WTC11 (cell line): ENCODE results near the gene C2orf15. TPM values are rescaled to one million over a fixed set of nuclear protein-coding genes. Genes with fewer than 3 reads are reported as not detected.

Experiments
- AFF4 ChIP-seq: sonication (generic); formaldehyde crosslinking; IDR thresholded peaks from 2 replicates; pipeline ENCODE4 v1.8.1; 2023; ENCODE audit warnings: mild to moderate bottlenecking, missing genetic modification reagents, borderline replicate concordance
- CREB1 ChIP-seq: sonication (generic); formaldehyde crosslinking; IDR thresholded peaks from 2 replicates; pipeline ENCODE4 v1.8.0; 2023; ENCODE audit warnings: mild to moderate bottlenecking, missing genetic modification reagents
- E2F1 ChIP-seq: sonication (generic); formaldehyde crosslinking; IDR thresholded peaks from 2 replicates; pipeline ENCODE4 v1.8.0; 2022; ENCODE audit warnings: mild to moderate bottlenecking, missing genetic modification reagents
- EMX1 ChIP-seq: fragments of 250-450 bp; sonication (Bioruptor Pico); IDR thresholded peaks from 2 replicates; pipeline ENCODE4 v1.8.0; 2021; ENCODE audit warnings: mild to moderate bottlenecking
- ETV6 ChIP-seq: sonication (generic); formaldehyde crosslinking; IDR thresholded peaks from 2 replicates; pipeline ENCODE4 v1.8.1; 2022; ENCODE audit warnings: mild to moderate bottlenecking, missing genetic modification reagents
- GTF2I ChIP-seq: fragments of 250-450 bp; sonication (Bioruptor Pico); conservative IDR thresholded peaks from 2 replicates; pipeline ENCODE4 v1.4.0; 2021; ENCODE audit warnings: mild to moderate bottlenecking
- IRF2 ChIP-seq: sonication (generic); formaldehyde crosslinking; IDR thresholded peaks from 2 replicates; pipeline ENCODE4 v1.8.0; 2022; ENCODE audit warnings: low read depth, missing genetic modification reagents, borderline replicate concordance
- JAZF1 ChIP-seq: fragments of 250-450 bp; sonication (Bioruptor Pico); IDR thresholded peaks from 2 replicates; pipeline ENCODE4 v1.9.0; 2021; ENCODE audit warnings: moderate library complexity, mild to moderate bottlenecking, inconsistent platforms
- MAX ChIP-seq: sonication (generic); formaldehyde crosslinking; IDR thresholded peaks from 2 replicates; pipeline ENCODE4 v1.8.0; 2022; ENCODE audit warnings: mild to moderate bottlenecking, missing genetic modification reagents
- NFYB ChIP-seq: sonication (generic); formaldehyde crosslinking; conservative IDR thresholded peaks from 2 replicates; pipeline ENCODE4 v1.8.0; 2022; ENCODE audit warnings: low read depth, missing genetic modification reagents
- NR1H2 ChIP-seq: sonication (generic); formaldehyde crosslinking; IDR thresholded peaks from 2 replicates; pipeline ENCODE4 v1.9.0; 2021; ENCODE audit warnings: mild to moderate bottlenecking, moderate library complexity, missing genetic modification reagents
- PRDM15 ChIP-seq: sonication (generic); formaldehyde crosslinking; IDR thresholded peaks from 2 replicates; pipeline ENCODE4 v1.8.0; 2022; ENCODE audit warnings: missing genetic modification reagents
- SMAD4 ChIP-seq: sonication (generic); formaldehyde crosslinking; IDR thresholded peaks from 2 replicates; pipeline ENCODE4 v1.8.0; 2022; ENCODE audit warnings: mild to moderate bottlenecking, missing genetic modification reagents
- ZNF138 ChIP-seq: sonication (generic); formaldehyde crosslinking; conservative IDR thresholded peaks from 2 replicates; pipeline ENCODE4 v1.8.1; 2022; ENCODE audit warnings: mild to moderate bottlenecking, moderate library complexity, missing genetic modification reagents
- ZNF396 ChIP-seq: fragments of 250-450 bp; sonication (Bioruptor Pico); IDR thresholded peaks from 2 replicates; pipeline ENCODE4 v1.8.0; 2021; ENCODE audit warnings: mild to moderate bottlenecking, moderate library complexity, borderline replicate concordance
- total RNA-seq: library from RNA; stranded (reverse); gene quantifications from 3 replicates; pipeline ENCODE4 v1.2.3, GENCODE V29; 2021
- TF ChIP-seq, protein P1 (sequence below): fragments of 250-450 bp; sonication (Bioruptor Pico); IDR thresholded peaks from 2 replicates; pipeline ENCODE4 v1.8.0; 2021; ENCODE audit warnings: mild to moderate bottlenecking
- TF ChIP-seq, protein P2 (sequence below): sonication (generic); formaldehyde crosslinking; IDR thresholded peaks from 2 replicates; pipeline ENCODE4 v1.8.1; 2022; ENCODE audit warnings: mild to moderate bottlenecking, moderate library complexity, missing genetic modification reagents
- TF ChIP-seq, protein P3 (sequence below): sonication (generic); formaldehyde crosslinking; IDR thresholded peaks from 2 replicates; pipeline ENCODE4 v1.8.1; 2022; ENCODE audit warnings: mild to moderate bottlenecking, missing genetic modification reagents, moderate library complexity, borderline replicate concordance
- TF ChIP-seq, protein P4 (sequence below): sonication (generic); formaldehyde crosslinking; IDR thresholded peaks from 2 replicates; pipeline ENCODE4 v1.8.1; 2022; ENCODE audit warnings: low read depth, missing genetic modification reagents, borderline replicate concordance
- TF ChIP-seq, protein P5 (sequence below): sonication (generic); formaldehyde crosslinking; IDR thresholded peaks from 2 replicates; pipeline ENCODE4 v1.8.1; 2023; ENCODE audit warnings: mild to moderate bottlenecking, missing genetic modification reagents, moderate library complexity
- TF ChIP-seq, protein P6 (sequence below): sonication (generic); formaldehyde crosslinking; IDR thresholded peaks from 2 replicates; pipeline ENCODE4 v1.8.1; 2023; ENCODE audit warnings: mild to moderate bottlenecking, missing genetic modification reagents

The C2orf15 gene
- total RNA-seq, 1 experiment from 2014 or later = 6.1 TPM

- TF ChIP-seq, protein P1, sequence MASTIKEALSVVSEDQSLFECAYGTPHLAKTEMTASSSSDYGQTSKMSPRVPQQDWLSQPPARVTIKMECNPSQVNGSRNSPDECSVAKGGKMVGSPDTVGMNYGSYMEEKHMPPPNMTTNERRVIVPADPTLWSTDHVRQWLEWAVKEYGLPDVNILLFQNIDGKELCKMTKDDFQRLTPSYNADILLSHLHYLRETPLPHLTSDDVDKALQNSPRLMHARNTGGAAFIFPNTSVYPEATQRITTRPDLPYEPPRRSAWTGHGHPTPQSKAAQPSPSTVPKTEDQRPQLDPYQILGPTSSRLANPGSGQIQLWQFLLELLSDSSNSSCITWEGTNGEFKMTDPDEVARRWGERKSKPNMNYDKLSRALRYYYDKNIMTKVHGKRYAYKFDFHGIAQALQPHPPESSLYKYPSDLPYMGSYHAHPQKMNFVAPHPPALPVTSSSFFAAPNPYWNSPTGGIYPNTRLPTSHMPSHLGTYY (CRISPR knock-in tag) = no peak
- TF ChIP-seq, protein P2, sequence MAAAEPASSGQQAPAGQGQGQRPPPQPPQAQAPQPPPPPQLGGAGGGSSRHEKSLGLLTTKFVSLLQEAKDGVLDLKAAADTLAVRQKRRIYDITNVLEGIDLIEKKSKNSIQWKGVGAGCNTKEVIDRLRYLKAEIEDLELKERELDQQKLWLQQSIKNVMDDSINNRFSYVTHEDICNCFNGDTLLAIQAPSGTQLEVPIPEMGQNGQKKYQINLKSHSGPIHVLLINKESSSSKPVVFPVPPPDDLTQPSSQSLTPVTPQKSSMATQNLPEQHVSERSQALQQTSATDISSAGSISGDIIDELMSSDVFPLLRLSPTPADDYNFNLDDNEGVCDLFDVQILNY (CRISPR knock-in tag) = peak; percentile 95
- TF ChIP-seq NFYB (CRISPR knock-in tag) = no peak
- TF ChIP-seq E2F1 (CRISPR knock-in tag) = peak; percentile 70; the same call in 1 of the 2 replicates
- no peak for TF ChIP-seq GTF2I (CRISPR knock-in tag)
- TF ChIP-seq, protein P3, sequence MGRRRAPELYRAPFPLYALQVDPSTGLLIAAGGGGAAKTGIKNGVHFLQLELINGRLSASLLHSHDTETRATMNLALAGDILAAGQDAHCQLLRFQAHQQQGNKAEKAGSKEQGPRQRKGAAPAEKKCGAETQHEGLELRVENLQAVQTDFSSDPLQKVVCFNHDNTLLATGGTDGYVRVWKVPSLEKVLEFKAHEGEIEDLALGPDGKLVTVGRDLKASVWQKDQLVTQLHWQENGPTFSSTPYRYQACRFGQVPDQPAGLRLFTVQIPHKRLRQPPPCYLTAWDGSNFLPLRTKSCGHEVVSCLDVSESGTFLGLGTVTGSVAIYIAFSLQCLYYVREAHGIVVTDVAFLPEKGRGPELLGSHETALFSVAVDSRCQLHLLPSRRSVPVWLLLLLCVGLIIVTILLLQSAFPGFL = peak; percentile 86; the same call in 1 of the 2 replicates
- TF ChIP-seq JAZF1 (CRISPR knock-in tag) = no peak
- TF ChIP-seq SMAD4 (CRISPR knock-in tag) = no peak
- TF ChIP-seq NR1H2 (CRISPR knock-in tag) = no peak
- TF ChIP-seq ZNF138 (CRISPR knock-in tag) = no peak
- peak; percentile 98 for TF ChIP-seq MAX (CRISPR knock-in tag)
- TF ChIP-seq, protein P4, sequence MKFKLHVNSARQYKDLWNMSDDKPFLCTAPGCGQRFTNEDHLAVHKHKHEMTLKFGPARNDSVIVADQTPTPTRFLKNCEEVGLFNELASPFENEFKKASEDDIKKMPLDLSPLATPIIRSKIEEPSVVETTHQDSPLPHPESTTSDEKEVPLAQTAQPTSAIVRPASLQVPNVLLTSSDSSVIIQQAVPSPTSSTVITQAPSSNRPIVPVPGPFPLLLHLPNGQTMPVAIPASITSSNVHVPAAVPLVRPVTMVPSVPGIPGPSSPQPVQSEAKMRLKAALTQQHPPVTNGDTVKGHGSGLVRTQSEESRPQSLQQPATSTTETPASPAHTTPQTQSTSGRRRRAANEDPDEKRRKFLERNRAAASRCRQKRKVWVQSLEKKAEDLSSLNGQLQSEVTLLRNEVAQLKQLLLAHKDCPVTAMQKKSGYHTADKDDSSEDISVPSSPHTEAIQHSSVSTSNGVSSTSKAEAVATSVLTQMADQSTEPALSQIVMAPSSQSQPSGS (CRISPR knock-in tag) = no peak; the same call in 1 of the 2 replicates
- peak; percentile 97 for TF ChIP-seq ETV6 (CRISPR knock-in tag)
- TF ChIP-seq PRDM15 (CRISPR knock-in tag) = peak; percentile 72
- peak; percentile 78; the same call in 1 of the 2 replicates for TF ChIP-seq CREB1 (CRISPR knock-in tag)
- TF ChIP-seq IRF2 = no peak
- TF ChIP-seq EMX1 (CRISPR knock-in tag) = no peak
- TF ChIP-seq, protein P5, sequence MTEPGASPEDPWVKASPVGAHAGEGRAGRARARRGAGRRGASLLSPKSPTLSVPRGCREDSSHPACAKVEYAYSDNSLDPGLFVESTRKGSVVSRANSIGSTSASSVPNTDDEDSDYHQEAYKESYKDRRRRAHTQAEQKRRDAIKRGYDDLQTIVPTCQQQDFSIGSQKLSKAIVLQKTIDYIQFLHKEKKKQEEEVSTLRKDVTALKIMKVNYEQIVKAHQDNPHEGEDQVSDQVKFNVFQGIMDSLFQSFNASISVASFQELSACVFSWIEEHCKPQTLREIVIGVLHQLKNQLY (CRISPR knock-in tag) = peak; percentile 41; the same call in 1 of the 2 replicates
- TF ChIP-seq, protein P6, sequence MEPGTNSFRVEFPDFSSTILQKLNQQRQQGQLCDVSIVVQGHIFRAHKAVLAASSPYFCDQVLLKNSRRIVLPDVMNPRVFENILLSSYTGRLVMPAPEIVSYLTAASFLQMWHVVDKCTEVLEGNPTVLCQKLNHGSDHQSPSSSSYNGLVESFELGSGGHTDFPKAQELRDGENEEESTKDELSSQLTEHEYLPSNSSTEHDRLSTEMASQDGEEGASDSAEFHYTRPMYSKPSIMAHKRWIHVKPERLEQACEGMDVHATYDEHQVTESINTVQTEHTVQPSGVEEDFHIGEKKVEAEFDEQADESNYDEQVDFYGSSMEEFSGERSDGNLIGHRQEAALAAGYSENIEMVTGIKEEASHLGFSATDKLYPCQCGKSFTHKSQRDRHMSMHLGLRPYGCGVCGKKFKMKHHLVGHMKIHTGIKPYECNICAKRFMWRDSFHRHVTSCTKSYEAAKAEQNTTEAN (CRISPR knock-in tag) = peak; percentile 94
- no peak for TF ChIP-seq AFF4
- TF ChIP-seq ZNF396 (CRISPR knock-in tag) = no peak
Measured at GRCh38 chr2:99154643-99155536, 13.4 kb downstream of the C2orf15 start, which contains the start of the genes LIPT1 and TSGA10 (continued).
